Stimulated activated CD8-positive, alpha-beta memory T cell treated with anti-CD3 and anti-CD28 coated beads, Interleukin-4, amount 100 ng/mL, for 24 hours (primary cell): ENCODE results near the gene TNNC1.

Source experiments
- DNase-seq: peaks from one replicate; pipeline ENCODE4 v3.0.0-alpha.2; 2020; ENCODE audit warnings: low read depth

The TNNC1 gene

GRCh38 chr3:52453496-52454249 is at the start of gene TNNC1:
Gene TNNC1 (minus strand): TSS chr3:52454041. CDS start chr3:52454015, 26 bp downstream.
- DNase-seq, result no peak

GRCh38 chr3:52502808-52503350 is 49.0 kb upstream of the TNNC1 start:
- no peak for DNase-seq

- no peak for DNase-seq
These were observed 48.2 kb upstream of the TNNC1 start for GRCh38 chr3:52502001-52502400.

GRCh38 chr3:52501046-52501445 is 47.2 kb upstream of the TNNC1 start:
- DNase-seq, result no peak

- no peak for DNase-seq
These were observed 44.6 kb upstream of the TNNC1 start for GRCh38 chr3:52498137-52499054.

- DNase-seq, result no peak
These were observed 42.1 kb upstream of the TNNC1 start for GRCh38 chr3:52495777-52496602.

- no peak for DNase-seq
These were observed 41.1 kb upstream of the TNNC1 start, which contains the start of gene STAB1 for GRCh38 chr3:52494886-52495495. Gene STAB1 (plus strand): TSS chr3:52495338. CDS start chr3:52495414, 76 bp downstream.

- no peak for DNase-seq
These were observed 40.6 kb upstream of the TNNC1 start for GRCh38 chr3:52494445-52494844.

GRCh38 chr3:52493232-52494017 is 39.6 kb upstream of the TNNC1 start:
- DNase-seq, result no peak

- no peak for DNase-seq
These were observed 38.2 kb upstream of the TNNC1 start for GRCh38 chr3:52492059-52492458.

- no peak for DNase-seq
These were observed 37.2 kb upstream of the TNNC1 start for GRCh38 chr3:52490939-52491526.

GRCh38 chr3:52490035-52490938 is 36.4 kb upstream of the TNNC1 start:
- no peak for DNase-seq

- no peak for DNase-seq
These were observed 35.6 kb upstream of the TNNC1 start for GRCh38 chr3:52489453-52489852.

- DNase-seq, result no peak
These were observed 34.9 kb upstream of the TNNC1 start for GRCh38 chr3:52488746-52489145.

GRCh38 chr3:52487788-52488691 is 34.2 kb upstream of the TNNC1 start:
- no peak for DNase-seq

- no peak for DNase-seq
These were observed 33.4 kb upstream of the TNNC1 start for GRCh38 chr3:52487050-52487787.
